Measurements from ENCODE around the gene MUTYH.

- TF ChIP-seq, protein P1, sequence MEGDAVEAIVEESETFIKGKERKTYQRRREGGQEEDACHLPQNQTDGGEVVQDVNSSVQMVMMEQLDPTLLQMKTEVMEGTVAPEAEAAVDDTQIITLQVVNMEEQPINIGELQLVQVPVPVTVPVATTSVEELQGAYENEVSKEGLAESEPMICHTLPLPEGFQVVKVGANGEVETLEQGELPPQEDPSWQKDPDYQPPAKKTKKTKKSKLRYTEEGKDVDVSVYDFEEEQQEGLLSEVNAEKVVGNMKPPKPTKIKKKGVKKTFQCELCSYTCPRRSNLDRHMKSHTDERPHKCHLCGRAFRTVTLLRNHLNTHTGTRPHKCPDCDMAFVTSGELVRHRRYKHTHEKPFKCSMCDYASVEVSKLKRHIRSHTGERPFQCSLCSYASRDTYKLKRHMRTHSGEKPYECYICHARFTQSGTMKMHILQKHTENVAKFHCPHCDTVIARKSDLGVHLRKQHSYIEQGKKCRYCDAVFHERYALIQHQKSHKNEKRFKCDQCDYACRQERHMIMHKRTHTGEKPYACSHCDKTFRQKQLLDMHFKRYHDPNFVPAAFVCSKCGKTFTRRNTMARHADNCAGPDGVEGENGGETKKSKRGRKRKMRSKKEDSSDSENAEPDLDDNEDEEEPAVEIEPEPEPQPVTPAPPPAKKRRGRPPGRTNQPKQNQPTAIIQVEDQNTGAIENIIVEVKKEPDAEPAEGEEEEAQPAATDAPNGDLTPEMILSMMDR (IDR thresholded peaks at IDR 0.05): peak in 5 of 7 experiments; percentile 19 to 73 (median 60)
- no peak for TF ChIP-seq POLR2A (IDR thresholded peaks at IDR 0.05)
Measured at GRCh38 chr1:45359882-45360513, 19.8 kb upstream of the MUTYH start.

Data from stomach (tissue), 4 donors.